Naive thymus-derived CD4-positive, alpha-beta T cell (primary cell): ENCODE data around the gene NIFK. TPM values are rescaled to one million over a fixed set of nuclear protein-coding genes. Genes with fewer than 3 reads are reported as not detected.
"Not testable (repeated sequence)": the region's sequence is repeated elsewhere in the genome, so short reads cannot be mapped to it uniquely, and the experiment has no call there.

Experiments
- ATAC-seq: fragments of 150-1000 bp; cut with Tn5 transposase; 2 replicates; pipeline ENCODE4 v1.10.0; 2021; ENCODE audit warnings: mild to moderate bottlenecking, moderate library complexity
- CTCF ChIA-PET: fragments of 350-600 bp; sonication (Branson Sonifier 250); formaldehyde crosslinking; loops from one replicate; lab custom pipeline; 2021; ENCODE audit warnings: antibody characterized with exemption; lab: Charles Lee
- POLR2A ChIA-PET: fragments of 350-600 bp; sonication (Branson Sonifier 250); formaldehyde crosslinking; loops from one replicate; lab custom pipeline; 2021; ENCODE audit warnings: antibody characterized with exemption, inconsistent platforms; lab: Charles Lee
- DNase-seq, 9 donors: peaks; one replicate each; pipeline versions ENCODE4 v3.0.0 to v3.0.0-alpha.2; 2020 to 2022; ENCODE audit warnings: mixed read lengths in 1 of 9
- H3K27ac ChIP-seq: one replicate; pipeline ENCODE4 v1.7.0; 2013; ENCODE audit warnings: mild to moderate bottlenecking, low read depth, low read length, moderate library complexity
- H3K27me3 ChIP-seq, 2 donors: one replicate each; pipeline ENCODE4 v1.7.0; 2013; ENCODE audit warnings: low read length in 2 of 2, mild to moderate bottlenecking in 2 of 2, moderate library complexity in 2 of 2; ENCODE audit not compliant: control insufficient read depth in 2 of 2, insufficient read depth in 2 of 2
- H3K36me3 ChIP-seq, 3 experiments: 1 replicate in 2 of 3; 2 replicates in 1 of 3; pipeline ENCODE4 v1.7.0; 2013; ENCODE audit warnings: low read length in 3 of 3, mild to moderate bottlenecking in 3 of 3, moderate library complexity in 1 of 3; ENCODE audit not compliant: insufficient read depth in 3 of 3, control insufficient read depth in 2 of 3
- H3K4me1 ChIP-seq, 2 donors: one replicate each; pipeline ENCODE4 v1.7.0; 2013; ENCODE audit warnings: low read length in 2 of 2, mild to moderate bottlenecking in 2 of 2, moderate library complexity in 1 of 2; ENCODE audit not compliant: control insufficient read depth in 2 of 2, insufficient read depth in 2 of 2
- H3K4me3 ChIP-seq: 2 replicates; pipeline ENCODE4 v1.7.0; 2013; ENCODE audit warnings: mild to moderate bottlenecking, low read length
- H3K9me3 ChIP-seq, 3 experiments: 1 replicate in 2 of 3; 2 replicates in 1 of 3; pipeline ENCODE4 v1.7.0; 2013; ENCODE audit warnings: low read length in 3 of 3; ENCODE audit not compliant: control insufficient read depth in 2 of 3
- H3K27ac Mint-ChIP-seq, 9 donors: one replicate each; pipeline ENCODE4 v1.8.0; 2020 to 2022; ENCODE audit warnings: mixed read lengths in 9 of 9, mild to moderate bottlenecking in 8 of 9, moderate library complexity in 5 of 9, inconsistent platforms in 2 of 9
- H3K27me3 Mint-ChIP-seq, 5 donors: one replicate each; pipeline ENCODE4 v1.8.0; 2021 to 2022; ENCODE audit warnings: mixed read lengths in 5 of 5, mild to moderate bottlenecking in 1 of 5
- H3K36me3 Mint-ChIP-seq, 5 donors: one replicate each; pipeline ENCODE4 v1.8.0; 2020 to 2022; ENCODE audit warnings: mixed read lengths in 5 of 5, mild to moderate bottlenecking in 3 of 5, inconsistent platforms in 1 of 5
- H3K4me1 Mint-ChIP-seq, 7 donors: one replicate each; pipeline ENCODE4 v1.8.0; 2020 to 2022; ENCODE audit warnings: mixed read lengths in 7 of 7, mild to moderate bottlenecking in 3 of 7, inconsistent platforms in 1 of 7
- H3K4me3 Mint-ChIP-seq, 10 donors: one replicate each; pipeline ENCODE4 v1.8.0; 2020 to 2022; ENCODE audit warnings: mild to moderate bottlenecking in 10 of 10, mixed read lengths in 10 of 10, moderate library complexity in 6 of 10, inconsistent platforms in 2 of 10
- H3K9me3 Mint-ChIP-seq, 11 donors: one replicate each; pipeline ENCODE4 v1.8.0; 2020 to 2022; ENCODE audit warnings: mixed read lengths in 11 of 11, mild to moderate bottlenecking in 4 of 11, inconsistent platforms in 1 of 11, moderate library complexity in 1 of 11
- intact Hi-C, 2 donors: fragments of 100-400 bp; cut with micrococcal nuclease; formaldehyde crosslinking; loops; one replicate each; pipeline ENCODE4 v1.15.1; 2023
- polyA plus RNA-seq, 2 donors: library from polyadenylated mRNA; unstranded; fragments of 300-500 nt; fragmentation: Illumina TruSeq; gene quantifications; one replicate each; pipeline ENCODE4 v1.2.3, GENCODE V29; 2021
- total RNA-seq, 6 experiments: library from RNA in 5 of 6; stranded (reverse) in 5 of 6; gene quantifications; 1 replicate in 5 of 6; 2 replicates in 1 of 6; pipeline ENCODE4 v1.2.3 and lab custom pipeline; 2021 to 2026

NIFK gene
- total and polyA plus RNA-seq, 7 experiments from 2014 or later, result 35.3 to 88.1 (median 75.5) TPM

DNA sequence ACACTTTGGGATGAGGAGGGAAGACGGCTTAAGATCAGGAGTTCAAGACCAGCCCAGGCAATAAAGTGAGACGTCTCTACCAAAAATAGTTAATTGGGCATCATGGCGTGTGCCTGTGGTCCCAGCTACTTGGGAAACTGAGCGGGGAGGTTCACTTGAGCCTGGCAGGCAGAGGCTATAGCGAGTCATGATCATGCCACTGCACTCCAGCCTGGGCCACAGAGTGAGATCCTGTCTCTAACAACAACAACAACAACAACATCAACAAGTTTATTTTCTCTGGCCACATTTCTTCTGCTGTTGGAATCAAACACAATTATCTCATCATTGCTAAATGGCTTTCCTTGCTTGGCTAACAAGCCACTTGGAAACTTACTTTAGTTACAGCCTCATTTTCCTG lies 13.4 kb downstream of the NIFK start:
- ATAC-seq, result no peak
- POLR2A ChIA-PET, result no interaction called here
- Mint-ChIP-seq H3K36me3 (peaks cover 5 to 19% (median 12%) of the 10 kb centered on the region in 5 donors), H3K27me3 (no peaks in the 10 kb centered on the region), H3K9me3 (no peaks in the 10 kb centered on the region), H3K4me3 (no peak overlapping the region), H3K27ac (no peak overlapping the region), H3K4me1 (peaks cover 2 to 18% (median 6%) of the 10 kb centered on the region in 7 donors)
- intact Hi-C loops, result no loop called here
- DNase-seq, result no peak
- Histone ChIP-seq H3K27ac (no peak overlapping the region), H3K36me3 (peaks cover 0 to 26% (median 14%) of the 10 kb centered on the region in 3 experiments), H3K27me3 (no peaks in the 10 kb centered on the region), H3K4me3 (no peak overlapping the region), H3K4me1 (peaks cover 0 to 6% of the 10 kb centered on the region in 2 donors), H3K9me3 (no peaks in the 10 kb centered on the region)
- CTCF ChIA-PET, result no interaction called here

DNA sequence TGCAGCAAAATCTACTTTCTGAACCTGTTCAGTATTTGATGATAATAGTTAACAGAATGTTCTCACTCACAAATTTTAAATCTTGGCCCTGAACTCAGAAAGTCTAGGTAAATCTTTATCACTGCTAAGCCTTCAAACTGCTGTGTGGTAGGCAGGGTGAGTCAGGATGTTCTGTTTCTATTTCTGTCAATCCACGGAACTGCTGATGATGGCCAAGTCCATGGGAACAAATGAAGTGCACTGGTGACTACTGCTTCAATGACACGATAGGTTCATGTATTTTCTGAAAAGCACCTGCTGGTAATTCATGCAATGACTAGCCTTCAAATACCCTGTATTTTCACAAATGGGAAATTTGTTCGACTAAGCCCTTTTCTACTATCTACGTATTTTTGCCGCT lies 14.2 kb downstream of the NIFK start:
- Mint-ChIP-seq H3K4me3 (no peak overlapping the region), H3K4me1 (peaks cover 2 to 22% (median 6%) of the 10 kb centered on the region in 7 donors), H3K27me3 (no peaks in the 10 kb centered on the region), H3K9me3 (no peaks in the 10 kb centered on the region), H3K36me3 (peaks cover 0 to 11% (median 7%) of the 10 kb centered on the region in 5 donors), H3K27ac (no peak overlapping the region)
- ChIA-PET CTCF (interaction anchor here (1.0 kb wide), 1 partner anchor 320 kb away, joined by 3 read pairs; no protein-coding TSS in a partner anchor), POLR2A (no interaction called here)
- ATAC-seq (no peak), DNase-seq (no peak)
- H3K36me3 ChIP-seq, result peaks cover 0 to 18% (median 7%) of the 10 kb centered on the region in 3 experiments
- H3K4me3 ChIP-seq, result no peak overlapping the region
- intact Hi-C loops, result no loop called here
- peaks cover 0 to 6% of the 10 kb centered on the region in 2 donors for H3K4me1 ChIP-seq
- no peaks in the 10 kb centered on the region for H3K9me3 ChIP-seq
- no peak overlapping the region for H3K27ac ChIP-seq
- H3K27me3 ChIP-seq, result no peaks in the 10 kb centered on the region

DNA sequence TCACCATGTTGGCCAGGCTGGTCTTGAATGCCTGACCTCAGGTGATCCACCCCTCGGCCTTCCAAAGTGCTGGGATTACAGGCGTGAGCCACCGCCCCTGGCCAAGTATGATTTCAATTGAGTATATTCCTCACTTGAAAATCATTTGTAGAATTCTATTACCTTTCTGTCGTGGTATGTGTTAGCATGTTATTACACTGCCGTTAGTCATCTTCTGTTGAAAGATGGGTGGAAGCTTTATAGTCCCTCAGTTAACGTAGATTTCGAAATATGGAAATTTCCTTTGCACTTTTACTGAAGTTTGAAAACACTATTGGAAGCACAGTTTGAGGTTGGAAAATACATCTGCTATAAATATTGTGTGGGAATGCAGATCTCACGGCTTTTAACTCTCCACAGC lies 14.7 kb downstream of the NIFK start:
- ChIA-PET CTCF (interaction anchor here (1.0 kb wide), 1 partner anchor 319 kb away, joined by 3 read pairs; no protein-coding TSS in a partner anchor), POLR2A (interaction anchor here (0.6 to 1.4 kb wide), 2 partner anchors 147 to 191 kb away, joined by 4 read pairs; partner anchors contain the start of gene RNU4ATAC)
- Histone ChIP-seq H3K4me1 (peaks cover 0 to 6% of the 10 kb centered on the region in 2 donors), H3K9me3 (no peaks in the 10 kb centered on the region), H3K36me3 (peaks cover 0 to 12% (median 2%) of the 10 kb centered on the region in 3 experiments), H3K4me3 (no peak overlapping the region), H3K27me3 (no peaks in the 10 kb centered on the region), H3K27ac (no peak overlapping the region)
- H3K36me3 Mint-ChIP-seq, result peaks cover 0 to 6% (median 3%) of the 10 kb centered on the region in 5 donors
- no peaks in the 10 kb centered on the region for H3K9me3 Mint-ChIP-seq
- peak overlapping the region in 1 of 9 donors; percentile 42 for H3K27ac Mint-ChIP-seq
- DNase-seq (no peak), ATAC-seq (no peak)
- intact Hi-C loops, result no loop called here
- no peaks in the 10 kb centered on the region for H3K27me3 Mint-ChIP-seq
- H3K4me1 Mint-ChIP-seq, result peaks cover 2 to 22% (median 6%) of the 10 kb centered on the region in 7 donors
- no peak overlapping the region for H3K4me3 Mint-ChIP-seq

DNA sequence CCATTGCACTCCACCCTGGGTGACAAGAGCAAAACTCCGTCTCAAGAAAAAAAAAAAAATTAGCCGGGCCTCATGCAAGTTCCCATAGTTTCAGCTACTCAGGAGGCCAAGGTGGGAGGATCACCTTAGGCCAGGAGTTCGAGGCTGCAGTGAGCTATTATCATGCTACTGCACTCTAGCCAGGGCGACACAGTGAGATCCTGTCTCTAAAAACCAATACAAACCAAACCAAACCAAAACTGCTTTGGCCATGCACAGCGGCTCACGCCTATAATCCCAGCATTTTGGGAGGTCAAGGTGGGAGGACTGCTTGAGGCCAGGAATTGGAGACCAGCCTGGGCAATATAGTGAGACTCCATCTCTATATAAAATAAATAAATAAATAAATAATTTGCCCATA lies 19.1 kb downstream of the NIFK start:
- H3K4me1 ChIP-seq, result peaks cover 0 to 6% of the 10 kb centered on the region in 2 donors
- H3K27me3 Mint-ChIP-seq, result no peaks in the 10 kb centered on the region
- no peak overlapping the region for H3K27ac Mint-ChIP-seq
- no peak overlapping the region for H3K4me3 Mint-ChIP-seq
- no peaks in the 10 kb centered on the region for H3K9me3 ChIP-seq
- no peak for DNase-seq
- intact Hi-C loops, result no loop called here
- peaks cover 2 to 16% (median 6%) of the 10 kb centered on the region in 7 donors for H3K4me1 Mint-ChIP-seq
- ChIA-PET CTCF (interaction anchor here (1.8 to 2.8 kb wide), 2 partner anchors 315 kb away, joined by 6 to 14 read pairs; no protein-coding TSS in a partner anchor), POLR2A (interaction anchor here (1.5 kb wide), 1 partner anchor 186 kb away, joined by 10 read pairs; the partner anchor contains the start of gene RNU4ATAC)
- H3K27me3 ChIP-seq, result no peaks in the 10 kb centered on the region
- H3K27ac ChIP-seq, result no peak overlapping the region
- no peak overlapping the region for H3K4me3 ChIP-seq
- no peaks in the 10 kb centered on the region for H3K36me3 ChIP-seq
- no peaks in the 10 kb centered on the region for H3K36me3 Mint-ChIP-seq
- ATAC-seq, result no peak
- no peaks in the 10 kb centered on the region for H3K9me3 Mint-ChIP-seq

DNA sequence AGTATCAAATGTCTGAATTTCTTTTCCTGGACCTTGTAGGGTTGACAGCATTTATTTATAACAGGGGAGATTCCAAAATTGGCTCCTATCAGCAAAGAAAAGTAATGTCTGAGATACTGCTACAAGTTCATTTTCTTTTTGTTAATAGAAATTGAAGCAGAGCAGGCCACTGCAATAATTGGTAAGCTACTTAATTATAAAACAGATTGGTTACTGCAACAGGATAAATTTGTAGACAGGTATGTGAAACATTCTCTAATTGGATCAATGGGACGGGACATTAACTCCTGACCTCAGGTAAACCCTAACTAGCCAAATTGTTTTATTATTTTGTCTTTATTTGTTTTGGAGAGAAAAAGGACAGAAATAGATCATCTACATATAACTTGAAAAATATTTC lies 20.5 kb downstream of the NIFK start:
- no peaks in the 10 kb centered on the region for H3K9me3 ChIP-seq
- no peaks in the 10 kb centered on the region for H3K36me3 ChIP-seq
- intact Hi-C loops, result no loop called here
- H3K27me3 ChIP-seq, result no peaks in the 10 kb centered on the region
- no peaks in the 10 kb centered on the region for H3K27me3 Mint-ChIP-seq
- H3K27ac Mint-ChIP-seq, result no peak overlapping the region
- H3K4me1 Mint-ChIP-seq, result peaks cover 2 to 8% (median 6%) of the 10 kb centered on the region in 7 donors
- ATAC-seq, result no peak
- no peak overlapping the region for H3K4me3 ChIP-seq
- no peak for DNase-seq
- H3K4me3 Mint-ChIP-seq, result no peak overlapping the region
- no peaks in the 10 kb centered on the region for H3K36me3 Mint-ChIP-seq
- ChIA-PET CTCF (interaction anchor here (0.5 to 1.8 kb wide), 4 partner anchors 180 to 1697 kb away, joined by 3 to 6 read pairs (median 4); no protein-coding TSS in a partner anchor), POLR2A (no interaction called here)
- H3K4me1 ChIP-seq, result peaks cover 0 to 6% of the 10 kb centered on the region in 2 donors
- H3K27ac ChIP-seq, result no peak overlapping the region
- H3K9me3 Mint-ChIP-seq, result no peaks in the 10 kb centered on the region

DNA sequence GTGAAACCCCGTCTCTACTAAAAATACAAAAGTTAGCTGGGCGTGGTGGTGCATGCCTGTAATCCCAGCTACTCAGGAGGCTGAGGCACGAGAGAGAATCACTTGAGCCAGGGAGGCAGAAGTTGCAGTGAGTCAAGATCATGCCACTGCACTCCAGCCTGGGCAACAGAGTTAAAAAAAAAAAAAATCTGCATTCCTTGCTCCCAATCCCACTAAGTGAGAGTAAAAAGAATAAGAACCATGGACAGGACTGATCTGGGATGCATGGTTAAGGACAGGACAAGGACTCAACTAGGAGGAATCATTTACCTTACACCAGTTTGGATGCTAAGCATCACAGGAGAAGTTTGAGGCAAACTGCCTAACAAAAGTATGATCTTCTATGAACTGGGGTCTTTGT lies 25.2 kb downstream of the NIFK start:
- H3K9me3 ChIP-seq, H3K4me1 ChIP-seq, H3K4me3 ChIP-seq, H3K36me3 Mint-ChIP-seq, H3K27ac Mint-ChIP-seq, H3K27ac ChIP-seq, ATAC-seq, H3K9me3 Mint-ChIP-seq, H3K27me3 Mint-ChIP-seq, H3K4me1 Mint-ChIP-seq, intact Hi-C loops, CTCF ChIA-PET, H3K27me3 ChIP-seq, POLR2A ChIA-PET, DNase-seq, H3K4me3 Mint-ChIP-seq, H3K36me3 ChIP-seq: not testable (repeated sequence)
